ENCODE measurements around the gene ZP1.

ZP1 gene

GRCh38 chr11:60844045-60844869 lies 23.1 kb upstream of the ZP1 start:
- no peak for DNase-seq (ENCODE audit: low read depth)

- DNase-seq (ENCODE audit: low read depth) = no peak
These were observed 22.5 kb upstream of the ZP1 start for GRCh38 chr11:60844870-60845221.

- DNase-seq (ENCODE audit: low read depth) = no peak
These were observed 22.0 kb upstream of the ZP1 start for GRCh38 chr11:60845338-60845737.

- no peak for DNase-seq (ENCODE audit: low read depth)
These were observed 20.1 kb upstream of the ZP1 start for GRCh38 chr11:60847281-60847680.

- no peak for DNase-seq (ENCODE audit: low read depth)
These were observed 19.4 kb upstream of the ZP1 start for GRCh38 chr11:60847896-60848295.

- DNase-seq (ENCODE audit: low read depth) = no peak
These were observed 18.6 kb upstream of the ZP1 start for GRCh38 chr11:60848714-60849151.

GRCh38 chr11:60849641-60850520 lies 17.5 kb upstream of the ZP1 start:
- DNase-seq (ENCODE audit: low read depth) = no peak

- no peak for DNase-seq (ENCODE audit: low read depth)
These were observed 15.8 kb upstream of the ZP1 start for GRCh38 chr11:60851327-60852104.

GRCh38 chr11:60852117-60852981 lies 15.0 kb upstream of the ZP1 start:
- no peak for DNase-seq (ENCODE audit: low read depth)

- no peak for DNase-seq (ENCODE audit: low read depth)
These were observed 14.1 kb upstream of the ZP1 start for GRCh38 chr11:60852982-60853950.

GRCh38 chr11:60854140-60854846 lies 13.0 kb upstream of the ZP1 start:
- no peak for DNase-seq (ENCODE audit: low read depth)

GRCh38 chr11:60854847-60855725 lies 12.3 kb upstream of the ZP1 start:
- DNase-seq (ENCODE audit: low read depth) = no peak

- DNase-seq (ENCODE audit: low read depth) = no peak
These were observed 11.4 kb upstream of the ZP1 start, which contains the start of gene PTGDR2 for GRCh38 chr11:60855726-60856633. TSS of gene PTGDR2 (minus strand) at chr11:60855950. CDS start at chr11:60853722, 2,228 bp downstream.

- no peak for DNase-seq (ENCODE audit: low read depth)
These were observed 9.7 kb upstream of the ZP1 start for GRCh38 chr11:60857378-60858232.

GRCh38 chr11:60858236-60858635 lies 9.1 kb upstream of the ZP1 start:
- no peak for DNase-seq (ENCODE audit: low read depth)

- DNase-seq (ENCODE audit: low read depth) = no peak
These were observed 8.4 kb upstream of the ZP1 start for GRCh38 chr11:60858731-60859464.

All from stimulated activated CD8-positive, alpha-beta memory T cell treated with anti-CD3 and anti-CD28 coated beads, Interleukin-15, amount 100 ng/mL, for 1 hour (primary cell).